IPS-18a (cell line): ENCODE data around the gene IL11RA.
A peak's percentile ranks its signal among the peaks of the same experiment; 100 is the strongest.

ENCODE experiments used
- H3K27ac ChIP-seq: one replicate; pipeline ENCODE4 v1.5.1; 2013; ENCODE audit warnings: low read length
- H3K27me3 ChIP-seq: one replicate; pipeline ENCODE4 v1.6.1; 2013; ENCODE audit warnings: mild to moderate bottlenecking, low read length; ENCODE audit not compliant: control insufficient read depth, insufficient read depth
- H3K36me3 ChIP-seq: one replicate; pipeline ENCODE4 v1.6.1; 2013; ENCODE audit warnings: low read depth, low read length; ENCODE audit not compliant: control insufficient read depth
- H3K4me1 ChIP-seq: one replicate; pipeline ENCODE4 v1.6.1; 2013; ENCODE audit warnings: low read depth, low read length; ENCODE audit not compliant: control insufficient read depth
- H3K4me3 ChIP-seq: one replicate; pipeline ENCODE4 v1.5.1; 2013; ENCODE audit warnings: low read length
- H3K9ac ChIP-seq: one replicate; pipeline ENCODE4 v1.6.1; 2013; ENCODE audit warnings: mild to moderate bottlenecking, low read length, moderate library complexity
- H3K9me3 ChIP-seq: one replicate; pipeline ENCODE4 v1.6.1; 2013; ENCODE audit warnings: low read depth, low read length; ENCODE audit not compliant: control insufficient read depth

The IL11RA gene

GRCh38 chr9:34647084-34647403 is 4.9 kb upstream of the IL11RA start:
- H3K4me1 ChIP-seq: peaks cover 15% of the 10 kb centered on the region
- H3K9ac ChIP-seq: peak overlapping the region; percentile 73
- H3K27ac ChIP-seq: peak overlapping the region; percentile 4
- H3K9me3 ChIP-seq: no peaks in the 10 kb centered on the region
- H3K27me3 ChIP-seq: no peaks in the 10 kb centered on the region
- peaks cover 16% of the 10 kb centered on the region for H3K36me3 ChIP-seq
- H3K4me3 ChIP-seq: peak overlapping the region; percentile 79

- H3K27me3 ChIP-seq: no peaks in the 10 kb centered on the region
- peaks cover 16% of the 10 kb centered on the region for H3K36me3 ChIP-seq
- H3K9me3 ChIP-seq: no peaks in the 10 kb centered on the region
- peak overlapping the region; percentile 73 for H3K9ac ChIP-seq
- H3K4me3 ChIP-seq: peak overlapping the region; percentile 79
- H3K27ac ChIP-seq: no peak overlapping the region
- H3K4me1 ChIP-seq: peaks cover 21% of the 10 kb centered on the region
Observed at GRCh38 chr9:34647651-34648050, 4.3 kb upstream of the IL11RA start.

GRCh38 chr9:34648673-34649072 is 3.3 kb upstream of the IL11RA start:
- Histone ChIP-seq H3K27me3 (no peaks in the 10 kb centered on the region), H3K9ac (no peak overlapping the region), H3K4me3 (no peak overlapping the region), H3K9me3 (no peaks in the 10 kb centered on the region), H3K36me3 (peaks cover 16% of the 10 kb centered on the region), H3K4me1 (peaks cover 31% of the 10 kb centered on the region), H3K27ac (no peak overlapping the region)

- no peaks in the 10 kb centered on the region for H3K27me3 ChIP-seq
- H3K36me3 ChIP-seq: peaks cover 16% of the 10 kb centered on the region
- no peaks in the 10 kb centered on the region for H3K9me3 ChIP-seq
- peaks cover 37% of the 10 kb centered on the region for H3K4me1 ChIP-seq
- H3K27ac ChIP-seq: no peak overlapping the region
- H3K4me3 ChIP-seq: no peak overlapping the region
- H3K9ac ChIP-seq: no peak overlapping the region
Observed at GRCh38 chr9:34650816-34651215, 1.2 kb upstream of the IL11RA start.

GRCh38 chr9:34651321-34651720 is 664 bp upstream of the IL11RA start:
- H3K4me1 ChIP-seq: peaks cover 33% of the 10 kb centered on the region
- H3K9me3 ChIP-seq: no peaks in the 10 kb centered on the region
- peaks cover 16% of the 10 kb centered on the region for H3K36me3 ChIP-seq
- no peaks in the 10 kb centered on the region for H3K27me3 ChIP-seq
- H3K4me3 ChIP-seq: peak overlapping the region; percentile 51
- H3K27ac ChIP-seq: no peak overlapping the region
- peak overlapping the region; percentile 16 for H3K9ac ChIP-seq

- H3K4me1 ChIP-seq: peaks cover 29% of the 10 kb centered on the region
- H3K9me3 ChIP-seq: no peaks in the 10 kb centered on the region
- H3K36me3 ChIP-seq: peaks cover 16% of the 10 kb centered on the region
- no peak overlapping the region for H3K27ac ChIP-seq
- peak overlapping the region; percentile 12 for H3K4me3 ChIP-seq
- no peak overlapping the region for H3K9ac ChIP-seq
- H3K27me3 ChIP-seq: no peaks in the 10 kb centered on the region
Observed at GRCh38 chr9:34652602-34653000, 616 bp downstream of the IL11RA start.

GRCh38 chr9:34653151-34654072 is 1.4 kb downstream of the IL11RA start:
- H3K9ac ChIP-seq: no peak overlapping the region
- peaks cover 27% of the 10 kb centered on the region for H3K4me1 ChIP-seq
- H3K27me3 ChIP-seq: no peaks in the 10 kb centered on the region
- no peaks in the 10 kb centered on the region for H3K9me3 ChIP-seq
- H3K36me3 ChIP-seq: peaks cover 14% of the 10 kb centered on the region
- no peak overlapping the region for H3K4me3 ChIP-seq
- no peak overlapping the region for H3K27ac ChIP-seq

- no peaks in the 10 kb centered on the region for H3K9me3 ChIP-seq
- H3K27ac ChIP-seq: no peak overlapping the region
- peaks cover 27% of the 10 kb centered on the region for H3K4me1 ChIP-seq
- H3K36me3 ChIP-seq: peaks cover 3% of the 10 kb centered on the region
- H3K9ac ChIP-seq: no peak overlapping the region
- no peak overlapping the region for H3K4me3 ChIP-seq
- no peaks in the 10 kb centered on the region for H3K27me3 ChIP-seq
Observed at GRCh38 chr9:34654323-34655051, 2.5 kb downstream of the IL11RA start.

GRCh38 chr9:34655394-34655793 is 3.4 kb downstream of the IL11RA start:
- peaks cover 27% of the 10 kb centered on the region for H3K4me1 ChIP-seq
- H3K27ac ChIP-seq: no peak overlapping the region
- H3K9ac ChIP-seq: no peak overlapping the region
- no peak overlapping the region for H3K4me3 ChIP-seq
- no peaks in the 10 kb centered on the region for H3K36me3 ChIP-seq
- no peaks in the 10 kb centered on the region for H3K9me3 ChIP-seq
- no peaks in the 10 kb centered on the region for H3K27me3 ChIP-seq

GRCh38 chr9:34656992-34657391 is 5.0 kb downstream of the IL11RA start:
- no peaks in the 10 kb centered on the region for H3K9me3 ChIP-seq
- no peaks in the 10 kb centered on the region for H3K27me3 ChIP-seq
- H3K27ac ChIP-seq: no peak overlapping the region
- H3K36me3 ChIP-seq: no peaks in the 10 kb centered on the region
- H3K4me3 ChIP-seq: no peak overlapping the region
- H3K4me1 ChIP-seq: peaks cover 22% of the 10 kb centered on the region
- H3K9ac ChIP-seq: no peak overlapping the region

- Histone ChIP-seq H3K27me3 (no peaks in the 10 kb centered on the region), H3K36me3 (no peaks in the 10 kb centered on the region), H3K9me3 (no peaks in the 10 kb centered on the region), H3K4me3 (no peak overlapping the region), H3K27ac (no peak overlapping the region), H3K9ac (no peak overlapping the region), H3K4me1 (peaks cover 8% of the 10 kb centered on the region)
Observed at GRCh38 chr9:34658461-34658860, 6.5 kb downstream of the IL11RA start.
